Left lobe of liver (tissue), 2 donors: Measurements from ENCODE around the gene TMEM203. TPM values are rescaled to one million over a fixed set of nuclear protein-coding genes. Genes with fewer than 3 reads are reported as not detected.
"Not testable (repeated sequence)": the region's sequence is repeated elsewhere in the genome, so short reads cannot be mapped to it uniquely, and the experiment has no call there.

ENCODE experiments used
- ATAC-seq: fragments of 200-7000 bp; cut with Tn5 transposase; one replicate; pipeline ENCODE4 v1.9.1; 2020; ENCODE audit warnings: mild to moderate bottlenecking, moderate library complexity
- DNase-seq: peaks from one replicate; pipeline ENCODE4 v3.0.0-alpha.2; 2020; ENCODE audit warnings: low spot score
- total RNA-seq: library from RNA; stranded (reverse); gene quantifications from one replicate; pipeline ENCODE4 v1.2.1, GENCODE V29; 2021
- donor health status: DM: no; HTN: no; CAD: no; lungs with moderate emphysema.
- donor health status: DM: no; HTN: yes; CAD: no.

TMEM203 gene
- total RNA-seq, 1 donor from 2014 or later: 24.5 TPM

- ATAC-seq (no peak), DNase-seq (no peak)
Measured at GRCh38 chr9:137242269-137243203, 37.1 kb upstream of the TMEM203 start.

- DNase-seq (peak; percentile 68), ATAC-seq (peak; percentile 25)
Measured at GRCh38 chr9:137241490-137242268, 36.2 kb upstream of the TMEM203 start.

GRCh38 chr9:137240841-137241489 lies 35.5 kb upstream of the TMEM203 start, which contains the start of gene TUBB4B:
Gene TUBB4B, plus strand, starts transcription at chr9:137241287. Its CDS starts 74 bp downstream, at chr9:137241361.
- DNase-seq (peak; percentile 100), ATAC-seq (peak; percentile 81)

GRCh38 chr9:137240318-137240840 lies 34.9 kb upstream of the TMEM203 start:
- peak; percentile 74 for DNase-seq
- ATAC-seq: peak; percentile 44

GRCh38 chr9:137239541-137240200 lies 34.2 kb upstream of the TMEM203 start:
- ATAC-seq: not testable (repeated sequence)

GRCh38 chr9:137237759-137238726 lies 32.6 kb upstream of the TMEM203 start:
- no peak for ATAC-seq
- no peak for DNase-seq

More at GRCh38 chr9:137239541-137240200, 34.2 kb upstream of the TMEM203 start:
- DNase-seq: not testable (repeated sequence)

GRCh38 chr9:137236936-137237421 lies 31.5 kb upstream of the TMEM203 start:
- DNase-seq (no peak), ATAC-seq (no peak)

- ATAC-seq (peak; percentile 66), DNase-seq (peak; percentile 82)
Measured at GRCh38 chr9:137236238-137236935, 30.9 kb upstream of the TMEM203 start.

GRCh38 chr9:137235424-137236237 lies 30.2 kb upstream of the TMEM203 start:
- ATAC-seq: no peak
- no peak for DNase-seq

- ATAC-seq (no peak), DNase-seq (no peak)
Measured at GRCh38 chr9:137234758-137235423, 29.4 kb upstream of the TMEM203 start.

- ATAC-seq (no peak), DNase-seq (no peak)
Measured at GRCh38 chr9:137234055-137234697, 28.7 kb upstream of the TMEM203 start.

- DNase-seq: no peak
- ATAC-seq: no peak
Measured at GRCh38 chr9:137233143-137233980, 27.9 kb upstream of the TMEM203 start.

- ATAC-seq: no peak
Measured at GRCh38 chr9:137232510-137232909, 27.1 kb upstream of the TMEM203 start.

GRCh38 chr9:137232101-137232500 lies 26.7 kb upstream of the TMEM203 start:
- DNase-seq (no peak), ATAC-seq (no peak)

More at GRCh38 chr9:137232510-137232909, 27.1 kb upstream of the TMEM203 start:
- no peak for DNase-seq

- DNase-seq (no peak), ATAC-seq (no peak)
Measured at GRCh38 chr9:137231372-137232039, 26.1 kb upstream of the TMEM203 start.
